Right lobe of liver (tissue), 4 donors: ENCODE results near the gene MMP26.

ENCODE experiments used
- POLR2A ChIP-seq: fragments of 450-650 bp; IDR thresholded peaks from one replicate; pipeline ENCODE4 v1.6.1; 2017; ENCODE audit warnings: antibody characterized with exemption, mild to moderate bottlenecking
- TF ChIP-seq, protein P1 (sequence below), 4 donors: fragments of 200-600 bp in 3 of 4; fragments of 450-650 bp in 1 of 4; IDR thresholded peaks; one replicate each; pipeline versions ENCODE4 v1.5.1 to v1.8.0; 2016 to 2022; ENCODE audit warnings: antibody characterized with exemption in 4 of 4, mild to moderate bottlenecking in 2 of 4
- donor health status: DM: no; HTN: no; CAD: no.
- donor health status: DM: no; HTN: no; CAD: no.
- donor health status: DM: no; HTN: yes; CAD: no.

DNA sequence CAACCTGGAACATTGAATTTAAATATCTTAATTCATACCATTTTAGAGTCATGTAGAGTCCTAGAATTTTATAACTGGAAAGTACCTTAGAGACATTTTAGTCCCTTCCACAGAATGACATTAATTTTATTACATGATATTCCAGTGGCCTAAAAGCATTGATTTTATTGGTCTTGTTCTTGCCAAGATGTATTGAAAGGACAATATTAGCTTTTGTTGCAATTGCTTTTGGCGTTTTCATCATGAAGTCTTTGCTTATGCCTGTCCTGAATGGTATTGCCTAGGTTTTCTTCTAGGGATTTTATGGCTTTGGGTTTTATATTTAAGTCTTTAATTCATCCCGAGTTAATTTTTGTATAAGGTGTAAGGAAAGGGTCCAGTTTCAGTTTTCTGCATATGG lies 36.2 kb downstream of the MMP26 start:
- TF ChIP-seq, protein P1, sequence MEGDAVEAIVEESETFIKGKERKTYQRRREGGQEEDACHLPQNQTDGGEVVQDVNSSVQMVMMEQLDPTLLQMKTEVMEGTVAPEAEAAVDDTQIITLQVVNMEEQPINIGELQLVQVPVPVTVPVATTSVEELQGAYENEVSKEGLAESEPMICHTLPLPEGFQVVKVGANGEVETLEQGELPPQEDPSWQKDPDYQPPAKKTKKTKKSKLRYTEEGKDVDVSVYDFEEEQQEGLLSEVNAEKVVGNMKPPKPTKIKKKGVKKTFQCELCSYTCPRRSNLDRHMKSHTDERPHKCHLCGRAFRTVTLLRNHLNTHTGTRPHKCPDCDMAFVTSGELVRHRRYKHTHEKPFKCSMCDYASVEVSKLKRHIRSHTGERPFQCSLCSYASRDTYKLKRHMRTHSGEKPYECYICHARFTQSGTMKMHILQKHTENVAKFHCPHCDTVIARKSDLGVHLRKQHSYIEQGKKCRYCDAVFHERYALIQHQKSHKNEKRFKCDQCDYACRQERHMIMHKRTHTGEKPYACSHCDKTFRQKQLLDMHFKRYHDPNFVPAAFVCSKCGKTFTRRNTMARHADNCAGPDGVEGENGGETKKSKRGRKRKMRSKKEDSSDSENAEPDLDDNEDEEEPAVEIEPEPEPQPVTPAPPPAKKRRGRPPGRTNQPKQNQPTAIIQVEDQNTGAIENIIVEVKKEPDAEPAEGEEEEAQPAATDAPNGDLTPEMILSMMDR (IDR thresholded peaks at IDR 0.05), result no peak
- no peak for TF ChIP-seq POLR2A
